HEK293 (cell line): ENCODE results near the gene SMC5.

Experiments
- CTCF ChIA-PET: fragments of 350-600 bp; formaldehyde crosslinking; extraction: SDS; loops from one replicate; lab custom pipeline; 2021; ENCODE audit warnings: antibody characterized with exemption; lab: Yijun Ruan, JAX
- POLR2A ChIA-PET: fragments of 300-600 bp; formaldehyde crosslinking; extraction: SDS; loops from one replicate; lab custom pipeline; 2020; ENCODE audit warnings: antibody characterized with exemption, inconsistent platforms; lab: Yijun Ruan, JAX
- H3K27ac ChIP-seq: fragments of 200-500 bp; sonication (Bioruptor generic); 2 replicates; pipeline ENCODE4 v1.5.1; 2014; ENCODE audit warnings: low read depth, low read length, control low read depth, inconsistent platforms; ENCODE audit errors: extremely low read depth
- H3K36me3 ChIP-seq, 2 experiments: fragments of 200-500 bp in 1 of 2; sonication (Bioruptor generic) in 1 of 2; 1 replicate in 1 of 2; 2 replicates in 1 of 2; pipeline ENCODE4 v1.5.1; 2014 to 2017; ENCODE audit warnings: inconsistent platforms in 2 of 2, low read length in 2 of 2; ENCODE audit not compliant: control insufficient read depth in 2 of 2, insufficient read depth in 1 of 2
- H3K4me1 ChIP-seq: fragments of 200-500 bp; sonication (Bioruptor generic); 2 replicates; pipeline ENCODE4 v1.5.1; 2014; ENCODE audit warnings: mild to moderate bottlenecking, low read length, inconsistent platforms; ENCODE audit not compliant: control insufficient read depth, insufficient read depth
- H3K4me3 ChIP-seq: 2 replicates; pipeline ENCODE4 v1.5.1; 2011; ENCODE audit warnings: low read depth, mild to moderate bottlenecking, control low read depth, low read length, moderate library complexity
- H3K9me3 ChIP-seq: fragments of 200-500 bp; sonication (Bioruptor generic); 2 replicates; pipeline ENCODE4 v1.5.1; 2014; ENCODE audit warnings: low read depth, low read length, inconsistent platforms; ENCODE audit not compliant: control insufficient read depth, insufficient read depth
- IKZF3 ChIP-seq: fragments of 450-650 bp; IDR thresholded peaks from 2 replicates; pipeline ENCODE4 v1.5.0; 2018; ENCODE audit warnings: missing biosample characterization, mild to moderate bottlenecking, missing genetic modification characterization, moderate library complexity
- KLF1 ChIP-seq: fragments of 450-650 bp; formaldehyde crosslinking; IDR thresholded peaks from 2 replicates; pipeline ENCODE4 v1.5.1; 2016; ENCODE audit warnings: missing biosample characterization, missing genetic modification characterization
- KLF7 ChIP-seq: fragments of 450-650 bp; formaldehyde crosslinking; IDR thresholded peaks from 2 replicates; pipeline ENCODE4 v1.5.1; 2016; ENCODE audit warnings: missing biosample characterization, missing genetic modification characterization, borderline replicate concordance
- SCRT2 ChIP-seq: fragments of 450-650 bp; formaldehyde crosslinking; IDR thresholded peaks from 2 replicates; pipeline ENCODE4 v1.5.1; 2016; ENCODE audit warnings: missing biosample characterization, missing genetic modification characterization
- WT1 ChIP-seq: fragments of 450-650 bp; formaldehyde crosslinking; IDR thresholded peaks from 2 replicates; pipeline ENCODE4 v1.5.1; 2016; ENCODE audit warnings: missing biosample characterization, missing genetic modification characterization
- YY2 ChIP-seq: fragments of 450-650 bp; formaldehyde crosslinking; IDR thresholded peaks from 2 replicates; pipeline ENCODE4 v1.5.1; 2016; ENCODE audit warnings: missing biosample characterization, missing genetic modification characterization
- ZFP37 ChIP-seq: fragments of 450-650 bp; formaldehyde crosslinking; IDR thresholded peaks from 2 replicates; pipeline ENCODE4 v1.5.1; 2016; ENCODE audit warnings: missing biosample characterization, missing genetic modification characterization
- ZNF114 ChIP-seq: fragments of 450-650 bp; formaldehyde crosslinking; IDR thresholded peaks from 2 replicates; pipeline ENCODE4 v1.5.0; 2017; ENCODE audit warnings: missing biosample characterization, missing genetic modification characterization
- ZNF174 ChIP-seq: fragments of 450-650 bp; formaldehyde crosslinking; IDR thresholded peaks from 2 replicates; pipeline ENCODE4 v1.5.0; 2017; ENCODE audit warnings: missing biosample characterization, mild to moderate bottlenecking, missing genetic modification characterization
- ZNF184 ChIP-seq: fragments of 450-650 bp; IDR thresholded peaks from 2 replicates; pipeline ENCODE4 v1.5.1; 2018; ENCODE audit warnings: missing biosample characterization, mild to moderate bottlenecking, missing genetic modification characterization
- ZNF221 ChIP-seq: fragments of 450-650 bp; formaldehyde crosslinking; IDR thresholded peaks from 2 replicates; pipeline ENCODE4 v1.5.1; 2017; ENCODE audit warnings: missing biosample characterization, missing genetic modification characterization, borderline replicate concordance
- ZNF302 ChIP-seq: fragments of 450-650 bp; formaldehyde crosslinking; IDR thresholded peaks from 2 replicates; pipeline ENCODE4 v1.5.1; 2016; ENCODE audit warnings: missing biosample characterization, missing genetic modification characterization, low read depth
- ZNF335 ChIP-seq: fragments of 450-650 bp; formaldehyde crosslinking; conservative IDR thresholded peaks from 2 replicates; pipeline ENCODE4 v1.5.1; 2016; ENCODE audit warnings: missing biosample characterization, missing genetic modification characterization
- ZNF514 ChIP-seq: fragments of 450-650 bp; formaldehyde crosslinking; IDR thresholded peaks from 2 replicates; pipeline ENCODE4 v1.5.1; 2016; ENCODE audit warnings: missing biosample characterization, missing genetic modification characterization
- ZNF529 ChIP-seq: fragments of 450-650 bp; formaldehyde crosslinking; IDR thresholded peaks from 2 replicates; pipeline ENCODE4 v1.5.1; 2017; ENCODE audit warnings: missing genetic modification characterization, missing biosample characterization; ENCODE audit not compliant: insufficient replicate concordance
- ZNF664 ChIP-seq: fragments of 450-650 bp; formaldehyde crosslinking; IDR thresholded peaks from 2 replicates; pipeline ENCODE4 v1.5.1; 2016; ENCODE audit warnings: missing biosample characterization, missing genetic modification characterization
- ZNF768 ChIP-seq: fragments of 450-650 bp; formaldehyde crosslinking; IDR thresholded peaks from 2 replicates; pipeline ENCODE4 v1.5.1; 2018; ENCODE audit warnings: missing biosample characterization, mild to moderate bottlenecking, missing genetic modification characterization
- ZNF785 ChIP-seq: fragments of 450-650 bp; formaldehyde crosslinking; IDR thresholded peaks from 2 replicates; pipeline ENCODE4 v1.5.1; 2016; ENCODE audit warnings: missing biosample characterization, missing genetic modification characterization
- ZNF792 ChIP-seq: fragments of 450-650 bp; formaldehyde crosslinking; IDR thresholded peaks from 2 replicates; pipeline ENCODE4 v1.5.1; 2016; ENCODE audit warnings: missing biosample characterization, missing genetic modification characterization
- TF ChIP-seq, protein P1 (sequence below): fragments of 450-650 bp; formaldehyde crosslinking; IDR thresholded peaks from 2 replicates; pipeline ENCODE4 v1.5.1; 2016; ENCODE audit warnings: missing biosample characterization, missing genetic modification characterization
- TF ChIP-seq, protein P2 (sequence below): fragments of 450-650 bp; formaldehyde crosslinking; IDR thresholded peaks from 2 replicates; pipeline ENCODE4 v1.5.1; 2016; ENCODE audit warnings: missing biosample characterization, missing genetic modification characterization
- TF ChIP-seq, protein P3 (sequence below): fragments of 450-650 bp; formaldehyde crosslinking; IDR thresholded peaks from 2 replicates; pipeline ENCODE4 v1.5.1; 2017; ENCODE audit warnings: missing biosample characterization, missing genetic modification characterization
- TF ChIP-seq, protein P4 (sequence below): sonication (generic); formaldehyde crosslinking; IDR thresholded peaks from 2 replicates; pipeline ENCODE4 v1.8.1; 2022; ENCODE audit warnings: mild to moderate bottlenecking, moderate library complexity, missing genetic modification reagents

SMC5 gene

DNA sequence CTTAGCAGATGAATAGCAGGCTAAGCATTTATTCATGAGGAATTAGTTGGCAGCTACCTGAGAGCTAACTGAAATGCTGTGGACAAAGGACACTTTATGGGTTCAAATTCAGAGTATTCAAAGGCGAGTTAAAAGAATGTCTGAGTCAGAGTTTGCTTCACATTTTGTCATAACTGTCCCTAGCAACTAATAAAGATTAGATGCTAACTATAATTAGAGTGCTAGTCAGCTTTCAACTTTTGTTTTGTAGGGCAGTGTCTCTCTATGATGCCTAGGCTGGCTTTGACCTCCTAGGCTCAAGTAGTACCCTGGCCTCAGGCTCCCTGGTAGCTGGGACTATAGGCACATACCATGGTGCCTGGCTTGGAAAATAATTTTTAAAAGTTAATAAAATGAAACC is 4.6 kb downstream of the SMC5 start:
- ChIA-PET CTCF (no interaction called here), POLR2A (interaction anchor here (0.7 kb wide), 1 partner anchor 339 kb away, joined by 3 read pairs; no protein-coding TSS in a partner anchor)
- Histone ChIP-seq H3K36me3 (peaks cover 42 to 73% of the 10 kb centered on the region in 2 experiments), H3K27ac (no peak overlapping the region)
- no peak for TF ChIP-seq ZNF221
- TF ChIP-seq, all 188 proteins: peak for 0
- Histone ChIP-seq H3K9me3 (no peaks in the 10 kb centered on the region), H3K4me1 (no peaks in the 10 kb centered on the region), H3K4me3 (no peak overlapping the region)

DNA sequence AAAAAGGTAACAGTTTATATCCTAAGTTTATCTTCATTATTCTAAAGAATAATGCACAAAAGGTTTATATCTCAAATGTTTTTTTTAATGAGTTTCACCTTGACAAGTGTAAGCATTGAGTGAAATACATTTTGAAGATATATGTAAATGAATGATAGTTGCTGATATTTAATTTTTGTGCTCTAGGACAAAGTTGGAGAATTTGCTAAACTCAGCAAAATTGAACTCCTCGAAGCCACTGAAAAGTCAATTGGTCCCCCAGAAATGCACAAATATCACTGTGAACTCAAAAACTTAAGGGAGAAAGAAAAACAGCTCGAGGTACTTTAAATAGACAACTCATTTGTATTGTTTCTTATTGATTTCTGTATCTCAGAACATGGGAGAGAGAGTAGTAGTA is 19.5 kb downstream of the SMC5 start:
- CTCF ChIA-PET, result no interaction called here

DNA sequence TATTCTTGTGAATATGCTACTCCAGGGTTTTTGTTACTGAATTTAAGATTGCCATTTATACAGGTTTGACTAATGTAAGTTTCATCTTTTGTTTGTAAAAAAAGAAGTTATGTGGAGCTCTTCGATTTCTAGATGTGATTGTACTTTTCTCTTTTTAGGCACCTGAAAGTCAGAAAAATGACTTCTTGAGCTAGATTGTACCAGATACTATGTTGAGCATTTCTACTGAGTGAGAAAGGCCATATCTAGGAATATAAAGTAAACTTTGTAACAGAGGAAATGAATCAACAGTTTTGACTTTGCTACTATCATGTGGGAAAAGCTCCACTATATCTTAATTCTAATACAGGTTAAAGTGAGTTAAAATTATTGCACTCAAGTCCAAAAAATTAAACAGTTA is 25.1 kb downstream of the SMC5 start:
- TF ChIP-seq, protein P1, sequence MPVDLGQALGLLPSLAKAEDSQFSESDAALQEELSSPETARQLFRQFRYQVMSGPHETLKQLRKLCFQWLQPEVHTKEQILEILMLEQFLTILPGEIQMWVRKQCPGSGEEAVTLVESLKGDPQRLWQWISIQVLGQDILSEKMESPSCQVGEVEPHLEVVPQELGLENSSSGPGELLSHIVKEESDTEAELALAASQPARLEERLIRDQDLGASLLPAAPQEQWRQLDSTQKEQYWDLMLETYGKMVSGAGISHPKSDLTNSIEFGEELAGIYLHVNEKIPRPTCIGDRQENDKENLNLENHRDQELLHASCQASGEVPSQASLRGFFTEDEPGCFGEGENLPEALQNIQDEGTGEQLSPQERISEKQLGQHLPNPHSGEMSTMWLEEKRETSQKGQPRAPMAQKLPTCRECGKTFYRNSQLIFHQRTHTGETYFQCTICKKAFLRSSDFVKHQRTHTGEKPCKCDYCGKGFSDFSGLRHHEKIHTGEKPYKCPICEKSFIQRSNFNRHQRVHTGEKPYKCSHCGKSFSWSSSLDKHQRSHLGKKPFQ (tag by site-specific recombination), result no peak
- TF ChIP-seq WT1 (tag by site-specific recombination), result no peak
- TF ChIP-seq ZNF792 (tag by site-specific recombination), result no peak
- TF ChIP-seq KLF7, result no peak
- no peak for TF ChIP-seq ZNF174
- no peak for TF ChIP-seq ZNF785 (tag by site-specific recombination)
- no peak for TF ChIP-seq ZNF114
- no peak for TF ChIP-seq SCRT2 (tag by site-specific recombination)
- no peak for TF ChIP-seq ZNF302 (tag by site-specific recombination)
- no peak for TF ChIP-seq IKZF3 (tag by site-specific recombination)
- no peak for TF ChIP-seq ZNF664 (tag by site-specific recombination)
- TF ChIP-seq ZNF768, result no peak
- no peak for TF ChIP-seq ZFP37 (tag by site-specific recombination)
- TF ChIP-seq, protein P2, sequence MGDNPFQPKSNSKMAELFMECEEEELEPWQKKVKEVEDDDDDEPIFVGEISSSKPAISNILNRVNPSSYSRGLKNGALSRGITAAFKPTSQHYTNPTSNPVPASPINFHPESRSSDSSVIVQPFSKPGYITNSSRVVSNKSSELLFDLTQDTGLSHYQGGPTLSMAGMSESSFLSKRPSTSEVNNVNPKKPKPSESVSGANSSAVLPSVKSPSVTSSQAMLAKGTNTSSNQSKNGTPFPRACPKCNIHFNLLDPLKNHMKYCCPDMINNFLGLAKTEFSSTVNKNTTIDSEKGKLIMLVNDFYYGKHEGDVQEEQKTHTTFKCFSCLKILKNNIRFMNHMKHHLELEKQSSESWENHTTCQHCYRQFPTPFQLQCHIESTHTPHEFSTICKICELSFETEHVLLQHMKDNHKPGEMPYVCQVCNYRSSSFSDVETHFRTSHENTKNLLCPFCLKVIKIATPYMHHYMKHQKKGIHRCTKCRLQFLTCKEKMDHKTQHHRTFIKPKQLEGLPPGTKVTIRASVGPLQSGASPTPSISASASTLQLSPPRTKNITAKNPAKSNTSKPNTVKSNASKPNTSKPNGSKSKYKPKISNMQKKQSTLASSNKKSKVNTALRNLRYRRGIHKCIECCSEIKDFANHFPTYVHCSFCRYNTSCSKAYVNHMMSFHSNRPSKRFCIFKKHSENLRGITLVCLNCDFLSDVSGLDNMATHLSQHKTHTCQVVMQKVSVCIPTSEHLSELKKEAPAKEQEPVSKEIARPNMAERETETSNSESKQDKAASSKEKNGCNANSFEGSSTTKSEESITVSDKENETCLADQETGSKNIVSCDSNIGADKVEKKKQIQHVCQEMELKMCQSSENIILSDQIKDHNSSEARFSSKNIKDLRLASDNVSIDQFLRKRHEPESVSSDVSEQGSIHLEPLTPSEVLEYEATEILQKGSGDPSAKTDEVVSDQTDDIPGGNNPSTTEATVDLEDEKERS, result no peak
- TF ChIP-seq YY2 (tag by site-specific recombination), result no peak
- TF ChIP-seq KLF1 (tag by site-specific recombination), result no peak
- TF ChIP-seq ZNF335 (tag by site-specific recombination), result no peak
- TF ChIP-seq ZNF514 (tag by site-specific recombination), result no peak
- TF ChIP-seq, protein P3, sequence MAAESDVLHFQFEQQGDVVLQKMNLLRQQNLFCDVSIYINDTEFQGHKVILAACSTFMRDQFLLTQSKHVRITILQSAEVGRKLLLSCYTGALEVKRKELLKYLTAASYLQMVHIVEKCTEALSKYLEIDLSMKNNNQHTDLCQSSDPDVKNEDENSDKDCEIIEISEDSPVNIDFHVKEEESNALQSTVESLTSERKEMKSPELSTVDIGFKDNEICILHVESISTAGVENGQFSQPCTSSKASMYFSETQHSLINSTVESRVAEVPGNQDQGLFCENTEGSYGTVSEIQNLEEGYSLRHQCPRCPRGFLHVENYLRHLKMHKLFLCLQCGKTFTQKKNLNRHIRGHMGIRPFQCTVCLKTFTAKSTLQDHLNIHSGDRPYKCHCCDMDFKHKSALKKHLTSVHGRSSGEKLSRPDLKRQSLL, result no peak
- no peak for TF ChIP-seq ZNF529 (tag by site-specific recombination)
- Histone ChIP-seq H3K9me3 (no peaks in the 10 kb centered on the region), H3K4me3 (no peak overlapping the region), H3K27ac (no peak overlapping the region), H3K36me3 (peaks cover 40 to 87% of the 10 kb centered on the region in 2 experiments), H3K4me1 (no peaks in the 10 kb centered on the region)
- CTCF ChIA-PET, result interaction anchor here (0.6 to 0.7 kb wide), 2 partner anchors 26 to 686 kb away, joined by 3 read pairs; no protein-coding TSS in a partner anchor
- POLR2A ChIA-PET, result interaction anchor here (0.6 kb wide), 1 partner anchor 137 kb away, joined by 8 read pairs; no protein-coding TSS in a partner anchor

More for the DNA sequence above, 19.5 kb downstream of the SMC5 start:
- Histone ChIP-seq H3K9me3 (no peaks in the 10 kb centered on the region), H3K4me3 (no peak overlapping the region), H3K36me3 (peaks cover 32 to 48% of the 10 kb centered on the region in 2 experiments), H3K4me1 (no peaks in the 10 kb centered on the region), H3K27ac (no peak overlapping the region)
- POLR2A ChIA-PET, result no interaction called here
- no peak for TF ChIP-seq ZNF184 (tag by site-specific recombination)
- TF ChIP-seq, protein P4, sequence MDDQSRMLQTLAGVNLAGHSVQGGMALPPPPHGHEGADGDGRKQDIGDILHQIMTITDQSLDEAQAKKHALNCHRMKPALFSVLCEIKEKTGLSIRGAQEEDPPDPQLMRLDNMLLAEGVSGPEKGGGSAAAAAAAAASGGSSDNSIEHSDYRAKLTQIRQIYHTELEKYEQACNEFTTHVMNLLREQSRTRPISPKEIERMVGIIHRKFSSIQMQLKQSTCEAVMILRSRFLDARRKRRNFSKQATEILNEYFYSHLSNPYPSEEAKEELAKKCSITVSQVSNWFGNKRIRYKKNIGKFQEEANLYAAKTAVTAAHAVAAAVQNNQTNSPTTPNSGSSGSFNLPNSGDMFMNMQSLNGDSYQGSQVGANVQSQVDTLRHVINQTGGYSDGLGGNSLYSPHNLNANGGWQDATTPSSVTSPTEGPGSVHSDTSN (CRISPR knock-in tag), result no peak
